ENCODE measurements around the gene SORBS2.

SORBS2 gene

DNA sequence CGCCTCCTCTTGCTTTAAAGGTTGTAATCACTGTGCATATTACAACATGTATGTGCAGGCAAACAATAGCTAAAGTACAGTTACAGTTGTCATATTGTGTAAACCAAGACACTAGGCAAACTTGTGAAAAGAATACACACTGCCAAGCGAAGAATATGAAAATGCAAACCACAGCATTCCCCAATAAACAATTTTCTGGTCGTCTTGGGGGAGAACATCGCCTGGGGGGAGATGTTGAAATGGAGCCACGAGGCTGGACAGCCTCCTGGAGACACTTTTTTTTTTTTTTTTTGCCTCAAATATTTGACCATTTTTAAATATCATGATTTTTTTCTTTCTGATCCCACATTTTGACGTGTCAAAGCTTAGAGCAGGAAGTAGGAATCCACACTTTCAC is 225.0 kb downstream of the SORBS2 start:
- H3K27ac ChIP-seq (ENCODE audit: insufficient read depth, low read length, poor library complexity, severe bottlenecking) = no peak overlapping the region
- no peaks in the 10 kb centered on the region for H3K9me3 ChIP-seq (ENCODE audit: control insufficient read depth, low read length)
- peaks cover 6% of the 10 kb centered on the region for H3K27me3 ChIP-seq (replicated peaks; ENCODE audit: control insufficient read depth, insufficient read depth, low read length, poor library complexity, severe bottlenecking)
- H3K4me1 ChIP-seq (ENCODE audit: control insufficient read depth, insufficient read depth, low read length, poor library complexity, severe bottlenecking) = peaks cover 3% of the 10 kb centered on the region
- H3K36me3 ChIP-seq (ENCODE audit: control insufficient read depth, insufficient read depth, low read length) = no peaks in the 10 kb centered on the region
- no peak for DNase-seq
- H3K4me3 ChIP-seq (ENCODE audit: insufficient read depth, low read depth, low read length, poor library complexity, severe bottlenecking) = no peak overlapping the region

DNA sequence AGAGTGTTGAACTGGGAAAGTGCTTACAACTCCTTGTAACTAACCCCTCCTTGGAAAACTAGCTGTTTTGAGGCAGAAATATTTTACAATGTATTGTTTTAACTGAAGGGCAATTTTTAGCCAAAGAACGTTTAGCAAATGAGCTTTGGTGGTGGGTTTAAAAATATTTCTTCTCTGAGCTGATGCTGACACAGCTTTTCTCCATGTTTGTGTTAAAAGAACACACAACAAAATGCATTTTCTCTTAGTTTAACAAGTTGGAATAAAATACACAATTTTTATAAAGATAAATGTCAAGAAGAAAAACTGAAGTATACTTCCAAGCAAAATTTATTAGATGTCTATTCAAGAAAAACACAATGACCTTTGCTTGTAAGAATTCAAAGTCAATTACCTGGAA is 226.8 kb downstream of the SORBS2 start:
- H3K27me3 ChIP-seq (replicated peaks; ENCODE audit: control insufficient read depth, insufficient read depth, low read length, poor library complexity, severe bottlenecking) = peaks cover 6% of the 10 kb centered on the region
- no peaks in the 10 kb centered on the region for H3K9me3 ChIP-seq (ENCODE audit: control insufficient read depth, low read length)
- no peak overlapping the region for H3K4me3 ChIP-seq (ENCODE audit: insufficient read depth, low read depth, low read length, poor library complexity, severe bottlenecking)

DNA sequence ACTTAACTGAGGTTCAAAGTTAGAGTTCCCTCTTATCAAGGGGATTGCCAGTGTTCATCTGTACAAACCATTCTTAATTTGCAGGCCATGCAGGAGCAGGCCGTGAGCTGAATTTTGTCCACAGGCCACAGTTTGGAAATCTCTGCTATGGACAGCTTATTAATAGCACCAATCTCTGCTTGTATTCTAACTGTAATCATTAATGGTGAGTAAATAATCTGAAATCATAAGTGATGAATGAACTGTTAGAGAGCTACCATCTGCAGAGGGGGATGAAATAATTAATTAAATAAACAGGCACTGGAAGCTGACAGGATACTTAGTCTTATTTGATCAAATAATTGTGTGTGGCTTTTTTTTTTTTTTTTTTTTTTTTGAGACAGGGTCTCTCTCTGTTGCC is 228.2 kb downstream of the SORBS2 start:
- Histone ChIP-seq H3K4me1 (ENCODE audit: control insufficient read depth, insufficient read depth, low read length, poor library complexity, severe bottlenecking) (peaks cover 3% of the 10 kb centered on the region), H3K27ac (ENCODE audit: insufficient read depth, low read length, poor library complexity, severe bottlenecking) (no peak overlapping the region), H3K36me3 (ENCODE audit: control insufficient read depth, insufficient read depth, low read length) (no peaks in the 10 kb centered on the region), H3K9me3 (ENCODE audit: control insufficient read depth, low read length) (no peaks in the 10 kb centered on the region), H3K4me3 (ENCODE audit: insufficient read depth, low read depth, low read length, poor library complexity, severe bottlenecking) (no peak overlapping the region), H3K27me3 (replicated peaks; ENCODE audit: control insufficient read depth, insufficient read depth, low read length, poor library complexity, severe bottlenecking) (peaks cover 6% of the 10 kb centered on the region)
- DNase-seq = no peak

More for the DNA sequence above, 226.8 kb downstream of the SORBS2 start:
- no peak for DNase-seq
- peaks cover 3% of the 10 kb centered on the region for H3K4me1 ChIP-seq (ENCODE audit: control insufficient read depth, insufficient read depth, low read length, poor library complexity, severe bottlenecking)
- no peak overlapping the region for H3K27ac ChIP-seq (ENCODE audit: insufficient read depth, low read length, poor library complexity, severe bottlenecking)
- no peaks in the 10 kb centered on the region for H3K36me3 ChIP-seq (ENCODE audit: control insufficient read depth, insufficient read depth, low read length)

DNA sequence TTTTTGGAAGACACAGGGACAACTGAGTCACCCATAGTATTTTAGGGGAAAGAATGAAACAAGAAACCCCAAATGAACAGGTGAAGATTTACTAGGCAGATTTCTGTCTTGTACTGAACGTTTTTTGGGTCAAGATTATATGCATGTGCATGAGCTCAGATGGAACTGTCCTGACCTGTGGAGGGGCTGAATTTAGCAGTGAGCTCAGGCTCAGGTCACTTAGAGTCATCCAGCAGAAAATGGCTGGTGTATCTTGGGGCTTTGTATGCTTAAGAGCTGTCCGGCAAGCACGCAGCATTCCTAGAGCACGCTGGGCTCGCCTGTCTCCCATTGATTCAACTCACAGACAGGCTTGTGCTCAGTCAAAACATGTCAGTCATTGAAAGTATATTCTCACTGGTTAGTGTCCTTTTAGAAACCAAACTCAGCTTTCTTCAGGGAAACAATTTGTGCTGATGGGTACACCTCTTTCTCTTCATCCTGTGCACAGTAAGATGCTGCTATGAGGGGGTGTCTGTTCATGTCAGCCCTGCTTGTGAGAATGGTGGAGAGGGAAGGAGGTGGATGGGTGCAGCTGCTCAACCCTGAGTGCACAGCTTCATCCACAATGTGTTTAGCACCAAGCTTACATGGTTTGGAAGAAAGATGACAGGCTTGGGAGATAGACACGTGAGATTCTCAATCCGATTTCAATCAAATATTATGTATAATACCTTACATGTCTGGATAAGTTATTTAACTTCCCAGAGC is 229.2 kb downstream of the SORBS2 start:
- Histone ChIP-seq H3K27ac (ENCODE audit: insufficient read depth, low read length, poor library complexity, severe bottlenecking) (no peak overlapping the region), H3K27me3 (replicated peaks; ENCODE audit: control insufficient read depth, insufficient read depth, low read length, poor library complexity, severe bottlenecking) (peaks cover 2% of the 10 kb centered on the region), H3K4me1 (ENCODE audit: control insufficient read depth, insufficient read depth, low read length, poor library complexity, severe bottlenecking) (peaks cover 3% of the 10 kb centered on the region), H3K36me3 (ENCODE audit: control insufficient read depth, insufficient read depth, low read length) (no peaks in the 10 kb centered on the region), H3K9me3 (ENCODE audit: control insufficient read depth, low read length) (no peaks in the 10 kb centered on the region), H3K4me3 (ENCODE audit: insufficient read depth, low read depth, low read length, poor library complexity, severe bottlenecking) (no peak overlapping the region)
- no peak for DNase-seq

DNA sequence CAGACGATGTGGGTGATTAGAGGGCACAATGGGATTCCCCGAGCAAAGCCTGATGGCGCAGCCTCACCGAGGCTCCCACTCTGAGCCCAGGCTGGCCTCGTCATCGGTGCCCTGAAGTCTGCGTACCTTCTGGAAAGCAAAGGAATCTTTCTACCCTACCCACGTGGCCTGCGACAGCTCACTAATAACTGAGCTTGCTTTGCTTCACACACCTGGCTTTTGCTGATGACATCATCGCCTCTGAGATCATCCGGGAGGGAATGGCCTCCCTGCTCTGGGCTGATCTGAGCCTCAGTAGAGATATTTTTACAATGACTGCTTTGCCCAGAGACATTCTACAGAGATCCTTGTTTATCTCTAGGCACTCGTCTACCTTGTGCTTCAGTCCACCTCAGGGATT is 231.3 kb downstream of the SORBS2 start:
- no peaks in the 10 kb centered on the region for H3K9me3 ChIP-seq (ENCODE audit: control insufficient read depth, low read length)

DNA sequence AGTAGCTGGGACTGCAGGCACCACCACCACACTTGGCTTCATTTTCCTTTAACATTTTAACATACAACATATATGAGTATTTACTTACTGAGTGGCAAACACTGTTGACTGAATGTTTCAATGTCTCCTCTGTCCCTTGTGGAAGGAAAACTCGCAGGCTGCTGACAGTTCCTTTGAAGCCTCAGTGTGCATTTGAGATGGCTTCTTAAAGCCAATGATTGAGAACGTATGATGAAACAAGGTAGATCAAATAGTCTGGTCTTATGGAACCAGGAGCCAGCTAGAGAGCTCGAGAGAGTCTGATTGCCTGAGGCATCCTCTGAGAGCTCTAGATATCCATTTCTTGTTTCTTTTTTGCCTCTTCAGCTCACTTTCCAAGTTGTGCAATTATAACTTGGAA is 233.7 kb downstream of the SORBS2 start:
- H3K4me3 ChIP-seq (ENCODE audit: insufficient read depth, low read depth, low read length, poor library complexity, severe bottlenecking) = no peak overlapping the region
- no peaks in the 10 kb centered on the region for H3K36me3 ChIP-seq (ENCODE audit: control insufficient read depth, insufficient read depth, low read length)
- no peak for DNase-seq
- H3K4me1 ChIP-seq (ENCODE audit: control insufficient read depth, insufficient read depth, low read length, poor library complexity, severe bottlenecking) = no peaks in the 10 kb centered on the region
- no peak overlapping the region for H3K27ac ChIP-seq (ENCODE audit: insufficient read depth, low read length, poor library complexity, severe bottlenecking)
- H3K9me3 ChIP-seq (ENCODE audit: control insufficient read depth, low read length) = no peaks in the 10 kb centered on the region
- H3K27me3 ChIP-seq (replicated peaks; ENCODE audit: control insufficient read depth, insufficient read depth, low read length, poor library complexity, severe bottlenecking) = peaks cover under 1% of the 10 kb centered on the region

More for the DNA sequence above, 231.3 kb downstream of the SORBS2 start:
- Histone ChIP-seq H3K27ac (ENCODE audit: insufficient read depth, low read length, poor library complexity, severe bottlenecking) (no peak overlapping the region), H3K36me3 (ENCODE audit: control insufficient read depth, insufficient read depth, low read length) (no peaks in the 10 kb centered on the region), H3K27me3 (replicated peaks; ENCODE audit: control insufficient read depth, insufficient read depth, low read length, poor library complexity, severe bottlenecking) (no peaks in the 10 kb centered on the region), H3K4me3 (ENCODE audit: insufficient read depth, low read depth, low read length, poor library complexity, severe bottlenecking) (no peak overlapping the region), H3K4me1 (ENCODE audit: control insufficient read depth, insufficient read depth, low read length, poor library complexity, severe bottlenecking) (no peaks in the 10 kb centered on the region)
- DNase-seq = no peak

DNA sequence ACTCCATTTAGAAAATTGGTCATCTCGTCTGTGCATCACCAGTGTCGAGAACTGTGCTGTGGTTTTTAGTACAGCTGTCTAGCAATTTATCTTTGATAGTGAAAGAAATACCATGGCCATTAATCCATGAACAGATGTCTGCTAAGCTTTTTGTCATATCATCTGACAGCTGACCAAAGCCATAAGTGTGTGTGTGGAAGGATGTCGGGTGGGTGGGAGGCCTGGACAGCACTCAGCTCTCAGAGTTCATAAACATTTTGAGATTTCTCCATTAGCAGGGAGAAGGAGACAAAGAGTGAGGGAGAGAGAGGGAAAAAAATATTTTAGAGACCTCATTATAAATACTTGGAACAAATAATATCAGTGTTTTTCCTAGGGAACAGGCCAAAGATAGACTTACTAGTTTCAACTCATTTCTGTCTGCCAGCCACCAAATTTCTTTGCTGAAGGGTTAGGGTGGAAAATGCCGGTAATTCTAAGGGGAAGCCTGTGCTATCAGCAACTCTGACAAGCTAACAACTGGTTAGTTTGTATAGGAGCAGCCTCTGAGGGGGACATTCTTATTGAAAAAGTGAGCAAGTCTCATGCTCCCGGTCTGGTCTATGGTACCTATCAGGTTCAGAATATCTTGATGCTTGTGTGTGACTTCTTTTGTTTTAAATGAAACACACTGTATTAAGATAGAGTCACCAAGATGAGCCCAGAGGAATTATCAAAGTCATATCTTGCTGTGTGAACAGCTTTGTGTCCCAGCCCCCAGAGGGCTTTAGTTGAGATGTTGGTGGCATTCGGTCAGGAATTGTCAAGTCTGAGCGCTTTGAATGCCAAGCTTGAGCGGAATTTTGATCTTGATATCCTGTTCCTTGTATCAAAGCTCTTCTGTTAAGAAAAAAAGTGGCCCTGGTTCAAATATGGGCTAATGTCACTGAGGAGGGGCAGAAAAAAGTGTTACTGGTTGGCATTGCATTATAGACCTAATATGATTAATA is 234.7 kb downstream of the SORBS2 start:
- no peaks in the 10 kb centered on the region for H3K4me1 ChIP-seq (ENCODE audit: control insufficient read depth, insufficient read depth, low read length, poor library complexity, severe bottlenecking)
- no peak overlapping the region for H3K27ac ChIP-seq (ENCODE audit: insufficient read depth, low read length, poor library complexity, severe bottlenecking)
- DNase-seq = no peak
- no peaks in the 10 kb centered on the region for H3K36me3 ChIP-seq (ENCODE audit: control insufficient read depth, insufficient read depth, low read length)
- no peak overlapping the region for H3K4me3 ChIP-seq (ENCODE audit: insufficient read depth, low read depth, low read length, poor library complexity, severe bottlenecking)
- H3K9me3 ChIP-seq (ENCODE audit: control insufficient read depth, low read length) = no peaks in the 10 kb centered on the region
- peaks cover 3% of the 10 kb centered on the region for H3K27me3 ChIP-seq (replicated peaks; ENCODE audit: control insufficient read depth, insufficient read depth, low read length, poor library complexity, severe bottlenecking)

DNA sequence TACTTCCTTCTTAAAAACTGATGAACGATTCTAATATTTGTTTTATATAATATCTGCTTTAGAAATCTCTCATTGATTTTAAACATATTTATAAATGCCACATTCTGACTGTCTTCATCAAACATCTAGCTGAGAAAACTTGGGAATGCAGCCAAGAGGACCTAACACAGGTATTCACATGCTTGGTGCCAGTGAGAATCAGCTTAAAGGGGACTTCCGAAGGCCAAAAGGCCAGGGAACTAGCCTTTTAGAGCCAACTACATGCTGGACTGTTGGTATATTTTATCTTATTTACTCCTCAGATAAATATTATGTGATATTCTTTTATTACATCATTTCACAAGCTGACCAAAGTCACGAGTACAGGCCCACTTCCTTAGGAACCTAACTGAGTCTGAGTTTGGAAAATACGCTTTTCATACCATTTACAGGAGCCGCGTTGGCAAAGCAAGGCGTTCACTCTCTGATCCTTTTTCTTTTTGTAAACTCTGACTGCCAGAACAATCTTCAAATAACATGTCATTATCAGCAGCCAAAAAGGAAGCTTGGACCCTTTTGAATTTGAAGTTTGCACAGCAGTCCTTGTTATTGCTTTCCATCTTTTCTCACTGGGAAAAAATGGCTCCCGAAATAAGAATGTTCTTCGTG is 235.6 kb downstream of the SORBS2 start:
- no peak overlapping the region for H3K4me3 ChIP-seq (ENCODE audit: insufficient read depth, low read depth, low read length, poor library complexity, severe bottlenecking)
- H3K27me3 ChIP-seq (replicated peaks; ENCODE audit: control insufficient read depth, insufficient read depth, low read length, poor library complexity, severe bottlenecking) = peaks cover 3% of the 10 kb centered on the region
- no peak overlapping the region for H3K27ac ChIP-seq (ENCODE audit: insufficient read depth, low read length, poor library complexity, severe bottlenecking)
- no peaks in the 10 kb centered on the region for H3K9me3 ChIP-seq (ENCODE audit: control insufficient read depth, low read length)
- H3K36me3 ChIP-seq (ENCODE audit: control insufficient read depth, insufficient read depth, low read length) = no peaks in the 10 kb centered on the region
- H3K4me1 ChIP-seq (ENCODE audit: control insufficient read depth, insufficient read depth, low read length, poor library complexity, severe bottlenecking) = no peaks in the 10 kb centered on the region
- no peak for DNase-seq

DNA sequence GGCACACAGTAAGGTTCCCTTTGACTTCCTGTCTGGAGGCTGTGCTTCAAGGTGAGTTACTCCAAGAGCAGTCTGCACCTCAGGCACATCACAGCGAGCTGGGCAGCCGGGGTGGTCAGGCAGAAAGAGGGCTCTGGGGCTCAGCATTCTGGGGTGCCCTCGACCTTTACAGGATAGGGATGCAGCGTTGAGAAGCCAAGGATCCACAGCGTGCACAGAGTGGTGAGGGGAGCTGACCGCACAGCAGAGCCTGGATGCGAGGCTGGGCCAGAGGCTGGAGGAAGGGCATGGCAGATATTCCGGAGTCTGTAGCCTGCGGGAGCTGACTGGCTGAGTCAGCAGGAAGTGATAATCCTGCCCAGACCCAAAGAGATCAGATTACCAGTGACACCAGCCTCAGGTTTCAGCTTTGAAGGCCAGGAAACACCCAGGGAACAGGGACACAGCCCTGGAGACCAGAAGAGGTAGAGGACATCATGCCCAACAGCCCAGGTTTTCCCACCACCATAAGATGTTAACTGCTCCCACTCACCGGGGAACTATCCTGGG is 238.3 kb downstream of the SORBS2 start:
- DNase-seq = no peak
- H3K4me1 ChIP-seq (ENCODE audit: control insufficient read depth, insufficient read depth, low read length, poor library complexity, severe bottlenecking) = no peaks in the 10 kb centered on the region
- H3K27me3 ChIP-seq (replicated peaks; ENCODE audit: control insufficient read depth, insufficient read depth, low read length, poor library complexity, severe bottlenecking) = peaks cover 3% of the 10 kb centered on the region
- no peak overlapping the region for H3K4me3 ChIP-seq (ENCODE audit: insufficient read depth, low read depth, low read length, poor library complexity, severe bottlenecking)
- no peaks in the 10 kb centered on the region for H3K9me3 ChIP-seq (ENCODE audit: control insufficient read depth, low read length)
- H3K36me3 ChIP-seq (ENCODE audit: control insufficient read depth, insufficient read depth, low read length) = no peaks in the 10 kb centered on the region
- no peak overlapping the region for H3K27ac ChIP-seq (ENCODE audit: insufficient read depth, low read length, poor library complexity, severe bottlenecking)
